ENCODE results near the gene COP1.

Gene COP1

DNA sequence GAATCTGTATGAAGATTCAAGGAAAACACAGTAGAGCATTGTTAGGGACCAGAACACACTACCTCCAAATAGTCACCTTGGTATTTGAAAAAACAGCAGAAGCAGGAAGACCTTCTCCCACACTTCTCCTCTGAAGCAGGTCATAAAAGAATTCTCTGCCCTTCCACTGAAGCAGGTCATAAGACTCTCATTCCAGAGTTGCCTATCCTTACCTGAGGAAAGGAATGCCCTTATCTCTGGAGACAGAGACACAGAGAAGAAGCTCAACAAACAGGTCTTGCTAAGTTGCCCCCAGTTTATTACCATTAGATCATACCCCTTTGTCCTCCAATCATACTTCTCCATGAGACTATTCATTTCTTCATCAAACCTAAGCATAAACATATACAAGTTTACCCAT, 237.9 kb downstream of the COP1 start:
- no peak for DNase-seq (ENCODE audit: low read depth)
- in situ Hi-C loops (cut with HindIII; ENCODE audit: low sequenced_read_pairs): no loop called here
- H3K4me3 ChIP-seq (ENCODE audit: low read depth, low read length): no peak overlapping the region
- TF ChIP-seq, protein P1, sequence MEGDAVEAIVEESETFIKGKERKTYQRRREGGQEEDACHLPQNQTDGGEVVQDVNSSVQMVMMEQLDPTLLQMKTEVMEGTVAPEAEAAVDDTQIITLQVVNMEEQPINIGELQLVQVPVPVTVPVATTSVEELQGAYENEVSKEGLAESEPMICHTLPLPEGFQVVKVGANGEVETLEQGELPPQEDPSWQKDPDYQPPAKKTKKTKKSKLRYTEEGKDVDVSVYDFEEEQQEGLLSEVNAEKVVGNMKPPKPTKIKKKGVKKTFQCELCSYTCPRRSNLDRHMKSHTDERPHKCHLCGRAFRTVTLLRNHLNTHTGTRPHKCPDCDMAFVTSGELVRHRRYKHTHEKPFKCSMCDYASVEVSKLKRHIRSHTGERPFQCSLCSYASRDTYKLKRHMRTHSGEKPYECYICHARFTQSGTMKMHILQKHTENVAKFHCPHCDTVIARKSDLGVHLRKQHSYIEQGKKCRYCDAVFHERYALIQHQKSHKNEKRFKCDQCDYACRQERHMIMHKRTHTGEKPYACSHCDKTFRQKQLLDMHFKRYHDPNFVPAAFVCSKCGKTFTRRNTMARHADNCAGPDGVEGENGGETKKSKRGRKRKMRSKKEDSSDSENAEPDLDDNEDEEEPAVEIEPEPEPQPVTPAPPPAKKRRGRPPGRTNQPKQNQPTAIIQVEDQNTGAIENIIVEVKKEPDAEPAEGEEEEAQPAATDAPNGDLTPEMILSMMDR (IDR thresholded peaks at IDR 0.05; ENCODE audit: low read depth, low read length, missing control alignments): no peak

DNA sequence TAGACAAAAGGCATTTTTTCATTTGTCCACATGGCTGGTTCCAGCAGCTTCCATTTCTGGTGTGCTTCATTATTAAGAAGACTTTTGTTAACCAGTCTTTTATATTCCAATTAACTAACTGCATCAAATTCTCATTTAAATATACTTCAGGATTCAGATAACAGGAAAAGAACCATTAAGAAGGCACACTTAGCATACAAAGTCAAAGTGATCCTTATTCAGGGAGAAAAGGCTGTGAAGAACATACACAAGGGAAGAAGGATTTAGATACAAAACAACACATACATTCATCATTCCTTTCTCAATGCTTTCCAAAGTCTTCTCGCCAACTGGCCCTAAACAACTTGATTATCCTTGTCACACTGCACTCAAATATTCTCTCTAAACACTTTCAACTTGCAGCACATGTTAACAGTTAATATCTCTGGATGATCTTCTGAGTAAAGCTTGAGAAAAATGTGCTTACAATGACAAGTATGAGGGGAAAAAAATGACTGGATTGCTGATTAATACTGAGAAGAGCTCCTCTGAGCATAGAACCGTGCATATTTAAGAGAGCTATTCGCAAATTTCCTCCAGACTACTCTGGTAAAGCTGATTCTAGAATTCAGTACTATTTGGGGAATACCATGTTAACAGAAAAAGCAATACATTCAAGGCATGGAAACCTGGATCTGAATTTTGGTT, 238.5 kb downstream of the COP1 start:
- H3K4me3 ChIP-seq (ENCODE audit: low read depth, low read length): no peak overlapping the region
- DNase-seq (ENCODE audit: low read depth): no peak
- in situ Hi-C loops (cut with HindIII; ENCODE audit: low sequenced_read_pairs): no loop called here
- TF ChIP-seq, protein P1 (IDR thresholded peaks at IDR 0.05; ENCODE audit: low read depth, low read length, missing control alignments): no peak

DNA sequence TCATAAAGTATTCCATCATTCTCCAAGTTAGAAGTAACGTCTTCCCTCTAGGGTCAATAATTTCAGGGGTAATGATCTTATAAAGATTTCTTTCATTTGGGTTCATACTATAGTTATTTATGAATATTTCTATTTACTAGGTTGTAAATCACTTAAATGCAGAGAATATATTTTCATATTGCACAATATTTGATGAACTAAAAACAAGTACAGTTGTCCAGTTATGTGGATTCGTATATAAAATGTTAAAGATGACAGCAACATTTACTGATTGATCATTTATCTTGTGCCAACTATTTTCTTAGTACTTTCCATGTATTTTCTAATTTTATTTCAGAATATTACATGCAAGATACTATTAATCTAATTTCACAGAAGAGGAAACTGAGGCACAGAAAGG, 243.3 kb downstream of the COP1 start:
- in situ Hi-C loops (cut with HindIII; ENCODE audit: low sequenced_read_pairs): no loop called here
- TF ChIP-seq, protein P1 (IDR thresholded peaks at IDR 0.05; ENCODE audit: low read depth, low read length, missing control alignments): no peak
- DNase-seq (ENCODE audit: low read depth): no peak
- no peak overlapping the region for H3K4me3 ChIP-seq (ENCODE audit: low read depth, low read length)

DNA sequence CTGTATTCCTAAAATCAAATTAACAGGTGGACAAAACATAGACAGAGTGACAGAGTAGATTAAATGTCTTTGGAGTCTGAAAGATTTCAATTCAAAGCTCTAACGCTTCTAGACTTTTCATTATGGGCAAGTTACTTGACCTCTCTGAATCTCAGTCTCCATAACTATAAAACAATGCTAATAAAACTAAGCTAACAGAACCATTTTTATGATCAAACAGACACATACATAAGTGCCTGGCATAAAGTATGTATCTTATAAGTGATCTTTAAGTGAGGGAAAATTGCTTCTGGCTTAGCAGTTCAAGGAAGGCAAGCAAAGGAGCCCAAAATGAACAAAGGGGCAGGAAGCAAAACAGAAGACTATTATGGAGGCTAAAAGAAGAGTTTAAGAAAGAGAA, 246.9 kb downstream of the COP1 start:
- in situ Hi-C loops (cut with HindIII; ENCODE audit: low sequenced_read_pairs): no loop called here
- DNase-seq (ENCODE audit: low read depth): no peak
- no peak overlapping the region for H3K4me3 ChIP-seq (ENCODE audit: low read depth, low read length)
- TF ChIP-seq, protein P1 (IDR thresholded peaks at IDR 0.05; ENCODE audit: low read depth, low read length, missing control alignments): no peak

DNA sequence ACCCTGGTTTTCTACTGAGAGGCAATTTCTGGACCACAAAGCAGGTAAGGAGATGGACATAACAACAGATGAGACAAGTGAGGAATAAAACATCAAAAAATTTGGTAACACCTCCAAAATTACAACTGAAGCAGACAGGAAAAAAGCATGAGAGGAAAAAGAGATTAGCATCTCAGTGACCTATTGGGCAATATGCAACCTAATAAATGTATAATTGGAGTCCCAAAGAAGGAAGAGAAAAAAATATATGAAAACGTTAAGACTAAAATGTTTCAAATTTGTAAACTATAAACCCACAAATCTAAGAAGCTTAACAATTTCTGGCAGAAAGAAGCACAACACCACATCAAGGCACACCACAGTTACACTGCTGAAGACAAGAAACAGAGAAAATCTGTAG, 255.5 kb downstream of the COP1 start:
- TF ChIP-seq, protein P1 (IDR thresholded peaks at IDR 0.05; ENCODE audit: low read depth, low read length, missing control alignments): no peak
- in situ Hi-C loops (cut with HindIII; ENCODE audit: low sequenced_read_pairs): no loop called here
- DNase-seq (ENCODE audit: low read depth): no peak
- no peak overlapping the region for H3K4me3 ChIP-seq (ENCODE audit: low read depth, low read length)

DNA sequence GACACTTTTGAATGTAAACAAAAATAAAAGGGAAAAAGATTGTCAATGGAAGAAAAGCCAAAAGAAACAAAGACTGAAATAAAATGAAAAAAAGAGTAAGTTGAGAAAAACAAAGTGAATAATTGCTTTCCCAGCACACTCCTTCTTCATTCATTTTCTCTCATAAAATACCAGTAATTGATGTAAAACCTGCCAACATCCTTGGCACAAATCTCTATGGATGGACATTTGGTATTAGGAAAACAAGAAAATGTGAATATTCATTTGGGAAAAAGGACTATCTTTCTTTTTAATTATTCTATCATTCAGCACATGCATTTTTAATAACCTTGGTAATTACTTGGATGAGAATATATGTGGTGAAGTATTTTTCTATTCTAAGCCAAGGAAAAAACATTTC, 259.3 kb downstream of the COP1 start:
- DNase-seq (ENCODE audit: low read depth): no peak
- TF ChIP-seq, protein P1 (IDR thresholded peaks at IDR 0.05; ENCODE audit: low read depth, low read length, missing control alignments): no peak
- H3K4me3 ChIP-seq (ENCODE audit: low read depth, low read length): no peak overlapping the region
- in situ Hi-C loops (cut with HindIII; ENCODE audit: low sequenced_read_pairs): no loop called here

Measured in astrocyte of the cerebellum (primary cell).